Measurements from ENCODE around the gene FBRS.
"Not testable (repeated sequence)": the region's sequence is repeated elsewhere in the genome, so short reads cannot be mapped to it uniquely, and the experiment has no call there.

Gene FBRS

DNA sequence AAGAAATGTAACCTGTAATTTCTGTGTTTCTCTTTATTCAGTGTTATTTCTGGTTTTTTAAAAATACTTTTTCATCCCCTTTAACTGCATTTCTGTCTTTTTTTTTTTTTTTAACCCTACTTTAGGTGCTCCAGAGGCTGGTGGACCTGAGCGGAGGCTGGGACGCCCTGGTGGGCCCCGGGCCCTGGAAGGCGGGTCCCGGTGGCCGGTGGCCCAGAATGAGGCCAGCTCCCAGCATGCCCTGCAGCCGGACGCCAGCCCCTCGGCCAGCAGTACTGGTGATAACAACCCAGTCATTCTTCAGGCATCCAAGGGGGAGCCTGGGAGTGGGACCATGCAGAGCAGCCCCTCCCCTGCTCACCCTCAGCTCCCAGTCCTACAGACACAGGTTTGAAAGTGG lies 42.3 kb downstream of the FBRS start:
- H3K18ac ChIP-seq (ENCODE audit: low read length): no peak overlapping the region
- no peak overlapping the region for H3K56ac ChIP-seq (ENCODE audit: low read length)
- H3K9ac ChIP-seq (ENCODE audit: low read length): no peak overlapping the region
- DNase-seq: peak; percentile 36
- no peak overlapping the region for H3K4ac ChIP-seq (ENCODE audit: low read depth, low read length)
- no peak overlapping the region for H2AK5ac ChIP-seq (ENCODE audit: low read length)
- peaks cover 21% of the 10 kb centered on the region for H3K79me2 ChIP-seq (ENCODE audit: control insufficient read depth, insufficient read depth, low read length)
- no peak overlapping the region for H4K8ac ChIP-seq (ENCODE audit: low read depth, low read length)
- H3K23ac ChIP-seq (ENCODE audit: low read length): no peak overlapping the region
- no peak overlapping the region for H2BK5ac ChIP-seq (ENCODE audit: low read length)
- H3K36me3 ChIP-seq (ENCODE audit: control insufficient read depth, insufficient read depth, low read length): peaks cover 5% of the 10 kb centered on the region
- no peak overlapping the region for H2BK120ac ChIP-seq (ENCODE audit: low read depth, low read length)
- no CpG with 5 or more reads among the region's 9 CpGs for WGBS (ENCODE audit: extremely low coverage, insufficient coverage, low lambda C conversion rate)
- no peak overlapping the region for H4K5ac ChIP-seq (ENCODE audit: low read length)
- no peaks in the 10 kb centered on the region for H3K27me3 ChIP-seq (ENCODE audit: insufficient read depth, low read length, poor library complexity)
- peaks cover 3% of the 10 kb centered on the region for H3K4me1 ChIP-seq (ENCODE audit: control insufficient read depth, low read depth, low read length)
- H3K27ac ChIP-seq (ENCODE audit: low read depth, low read length): peak overlapping the region; percentile 12
- H2BK15ac ChIP-seq (replicated peaks; ENCODE audit: low read depth): no peak overlapping the region
- no peak overlapping the region for H3K4me3 ChIP-seq (ENCODE audit: low read length)
- H3K79me1 ChIP-seq (ENCODE audit: low read length): peaks cover 8% of the 10 kb centered on the region
- no peak overlapping the region for H3K4me2 ChIP-seq (ENCODE audit: low read length)

DNA sequence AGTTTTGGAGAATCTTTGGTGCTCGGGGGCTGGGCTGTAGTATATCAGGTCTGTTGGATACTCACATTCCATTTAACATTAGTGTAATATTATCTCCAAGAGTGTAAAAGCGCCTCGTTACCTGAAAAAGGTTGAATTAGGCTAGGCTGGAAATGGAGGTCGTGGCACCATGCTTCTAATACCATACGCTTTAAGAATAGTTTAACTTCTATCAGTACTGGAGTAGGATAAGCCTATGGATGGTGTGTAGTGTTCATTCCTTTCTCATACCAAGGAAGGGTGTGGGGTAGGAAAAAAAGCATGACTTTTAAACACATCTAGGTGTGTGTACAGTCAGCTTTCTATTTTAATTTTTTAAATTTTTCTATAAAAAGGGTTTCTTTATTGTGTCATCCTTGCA lies 42.7 kb downstream of the FBRS start:
- peaks cover 6% of the 10 kb centered on the region for H3K36me3 ChIP-seq (ENCODE audit: control insufficient read depth, insufficient read depth, low read length)
- peaks cover 8% of the 10 kb centered on the region for H3K79me1 ChIP-seq (ENCODE audit: low read length)
- no peak overlapping the region for H3K56ac ChIP-seq (ENCODE audit: low read length)
- no peak overlapping the region for H3K18ac ChIP-seq (ENCODE audit: low read length)
- H3K4ac ChIP-seq (ENCODE audit: low read depth, low read length): no peak overlapping the region
- no peak overlapping the region for H3K23ac ChIP-seq (ENCODE audit: low read length)
- H4K8ac ChIP-seq (ENCODE audit: low read depth, low read length): no peak overlapping the region
- no peaks in the 10 kb centered on the region for H3K27me3 ChIP-seq (ENCODE audit: insufficient read depth, low read length, poor library complexity)
- no peak overlapping the region for H3K9ac ChIP-seq (ENCODE audit: low read length)
- no peak overlapping the region for H3K27ac ChIP-seq (ENCODE audit: low read depth, low read length)
- H2BK5ac ChIP-seq (ENCODE audit: low read length): no peak overlapping the region
- no peak overlapping the region for H3K4me2 ChIP-seq (ENCODE audit: low read length)
- no peak for DNase-seq
- H2BK120ac ChIP-seq (ENCODE audit: low read depth, low read length): no peak overlapping the region
- WGBS (ENCODE audit: extremely low coverage, insufficient coverage, low lambda C conversion rate): no CpG with 5 or more reads among the region's 5 CpGs
- H3K4me1 ChIP-seq (ENCODE audit: control insufficient read depth, low read depth, low read length): peaks cover 3% of the 10 kb centered on the region
- no peak overlapping the region for H4K5ac ChIP-seq (ENCODE audit: low read length)
- no peak overlapping the region for H2BK15ac ChIP-seq (replicated peaks; ENCODE audit: low read depth)
- peaks cover 21% of the 10 kb centered on the region for H3K79me2 ChIP-seq (ENCODE audit: control insufficient read depth, insufficient read depth, low read length)
- H2AK5ac ChIP-seq (ENCODE audit: low read length): no peak overlapping the region
- no peak overlapping the region for H3K4me3 ChIP-seq (ENCODE audit: low read length)

DNA sequence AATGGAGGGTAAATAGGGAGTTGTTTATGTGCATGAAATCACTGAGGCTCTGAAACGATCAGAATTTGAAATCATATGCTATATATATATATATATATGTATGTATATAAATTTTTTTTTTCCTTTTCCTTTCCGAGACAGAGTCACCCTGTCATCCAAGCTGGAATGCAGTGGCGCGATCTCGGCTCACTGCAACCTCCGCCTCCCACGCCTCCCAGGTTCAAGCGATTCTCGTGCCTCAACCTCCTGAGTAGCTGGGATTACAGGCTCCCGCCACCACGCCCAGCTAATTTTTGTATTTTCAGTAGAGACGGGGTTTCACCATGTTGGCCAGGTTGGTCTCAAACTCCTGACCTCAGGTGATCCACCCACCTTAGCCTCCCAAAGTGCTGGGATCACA lies 44.8 kb downstream of the FBRS start:
- not testable (repeated sequence) for H3K27me3 ChIP-seq (ENCODE audit: insufficient read depth, low read length, poor library complexity); H2BK15ac ChIP-seq (replicated peaks; ENCODE audit: low read depth); H3K4me3 ChIP-seq (ENCODE audit: low read length); H3K4me2 ChIP-seq (ENCODE audit: low read length); H2AK5ac ChIP-seq (ENCODE audit: low read length); H3K27ac ChIP-seq (ENCODE audit: low read depth, low read length); H3K4me1 ChIP-seq (ENCODE audit: control insufficient read depth, low read depth, low read length); H3K18ac ChIP-seq (ENCODE audit: low read length); H4K5ac ChIP-seq (ENCODE audit: low read length); H3K9ac ChIP-seq (ENCODE audit: low read length); H4K8ac ChIP-seq (ENCODE audit: low read depth, low read length); H3K56ac ChIP-seq (ENCODE audit: low read length); H3K4ac ChIP-seq (ENCODE audit: low read depth, low read length); H2BK120ac ChIP-seq (ENCODE audit: low read depth, low read length); H2BK5ac ChIP-seq (ENCODE audit: low read length); H3K23ac ChIP-seq (ENCODE audit: low read length); DNase-seq
- Histone ChIP-seq H3K36me3 (ENCODE audit: control insufficient read depth, insufficient read depth, low read length) (peaks cover 13% of the 10 kb centered on the region), H3K79me1 (ENCODE audit: low read length) (peaks cover 11% of the 10 kb centered on the region), H3K79me2 (ENCODE audit: control insufficient read depth, insufficient read depth, low read length) (peaks cover 21% of the 10 kb centered on the region)
- no CpG with 5 or more reads among the region's 12 CpGs for WGBS (ENCODE audit: extremely low coverage, insufficient coverage, low lambda C conversion rate)

DNA sequence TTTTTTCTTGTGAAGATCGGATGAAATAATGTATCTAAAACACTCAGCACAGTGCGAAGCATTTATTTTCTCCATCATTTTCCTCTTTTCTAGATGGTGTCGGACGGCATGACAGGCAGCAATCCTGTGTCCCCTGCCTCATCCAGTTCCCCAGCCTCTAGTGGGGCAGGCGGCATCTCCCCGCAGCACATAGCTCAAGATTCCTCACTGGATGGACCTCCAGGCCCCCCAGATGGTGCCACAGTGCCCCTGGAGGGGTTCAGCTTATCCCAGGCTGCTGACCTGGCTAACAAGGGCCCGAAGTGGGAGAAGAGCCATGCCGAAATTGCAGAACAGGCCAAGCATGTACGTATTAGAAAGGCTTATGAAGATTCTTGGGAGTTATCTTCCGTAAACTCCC lies 45.7 kb downstream of the FBRS start:
- peaks cover 21% of the 10 kb centered on the region for H3K79me2 ChIP-seq (ENCODE audit: control insufficient read depth, insufficient read depth, low read length)

DNA sequence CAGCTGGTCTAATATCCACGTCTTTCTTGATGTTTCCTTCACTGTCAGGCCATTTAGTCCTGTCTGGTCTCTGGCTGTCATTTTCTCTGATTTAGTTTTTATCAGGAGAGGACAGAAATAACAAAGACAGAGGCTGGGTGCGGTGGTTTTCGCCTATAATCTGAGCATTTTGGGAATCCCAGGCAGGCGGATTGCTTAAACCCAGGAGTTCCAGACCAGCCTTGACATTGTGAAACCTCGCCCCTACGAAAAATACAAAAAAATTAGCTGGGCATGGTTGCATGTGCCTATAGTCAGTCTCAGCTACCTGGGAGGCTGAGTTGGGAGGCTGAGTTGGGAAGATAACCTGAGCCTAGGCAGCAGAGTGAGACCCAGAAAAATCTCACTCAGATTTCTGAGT lies 47.8 kb downstream of the FBRS start:
- no CpG with 5 or more reads among the region's 6 CpGs for WGBS (ENCODE audit: extremely low coverage, insufficient coverage, low lambda C conversion rate)
- H3K79me2 ChIP-seq (ENCODE audit: control insufficient read depth, insufficient read depth, low read length): peaks cover 3% of the 10 kb centered on the region
- no peak overlapping the region for H3K4ac ChIP-seq (ENCODE audit: low read depth, low read length)
- no peaks in the 10 kb centered on the region for H3K4me1 ChIP-seq (ENCODE audit: control insufficient read depth, low read depth, low read length)
- DNase-seq: no peak
- peaks cover 4% of the 10 kb centered on the region for H3K79me1 ChIP-seq (ENCODE audit: low read length)
- no peak overlapping the region for H2BK5ac ChIP-seq (ENCODE audit: low read length)
- no peak overlapping the region for H2BK15ac ChIP-seq (replicated peaks; ENCODE audit: low read depth)
- no peak overlapping the region for H3K18ac ChIP-seq (ENCODE audit: low read length)
- H4K5ac ChIP-seq (ENCODE audit: low read length): no peak overlapping the region
- peaks cover 26% of the 10 kb centered on the region for H3K36me3 ChIP-seq (ENCODE audit: control insufficient read depth, insufficient read depth, low read length)
- H3K9ac ChIP-seq (ENCODE audit: low read length): no peak overlapping the region
- H4K8ac ChIP-seq (ENCODE audit: low read depth, low read length): no peak overlapping the region
- no peak overlapping the region for H2AK5ac ChIP-seq (ENCODE audit: low read length)
- no peak overlapping the region for H3K56ac ChIP-seq (ENCODE audit: low read length)
- H3K4me3 ChIP-seq (ENCODE audit: low read length): no peak overlapping the region
- H3K27me3 ChIP-seq (ENCODE audit: insufficient read depth, low read length, poor library complexity): no peaks in the 10 kb centered on the region
- H3K27ac ChIP-seq (ENCODE audit: low read depth, low read length): no peak overlapping the region
- no peak overlapping the region for H3K23ac ChIP-seq (ENCODE audit: low read length)
- no peak overlapping the region for H2BK120ac ChIP-seq (ENCODE audit: low read depth, low read length)
- H3K4me2 ChIP-seq (ENCODE audit: low read length): no peak overlapping the region

More for the DNA sequence above, 45.7 kb downstream of the FBRS start:
- H2AK5ac ChIP-seq (ENCODE audit: low read length): no peak overlapping the region
- WGBS (ENCODE audit: extremely low coverage, insufficient coverage, low lambda C conversion rate): no CpG with 5 or more reads among the region's 10 CpGs
- no peak overlapping the region for H2BK15ac ChIP-seq (replicated peaks; ENCODE audit: low read depth)
- no peak overlapping the region for H2BK5ac ChIP-seq (ENCODE audit: low read length)
- no peak overlapping the region for H3K9ac ChIP-seq (ENCODE audit: low read length)
- H4K8ac ChIP-seq (ENCODE audit: low read depth, low read length): no peak overlapping the region
- no peak overlapping the region for H3K18ac ChIP-seq (ENCODE audit: low read length)
- H3K36me3 ChIP-seq (ENCODE audit: control insufficient read depth, insufficient read depth, low read length): peaks cover 15% of the 10 kb centered on the region
- no peak overlapping the region for H3K4me2 ChIP-seq (ENCODE audit: low read length)
- H3K56ac ChIP-seq (ENCODE audit: low read length): no peak overlapping the region
- peaks cover 3% of the 10 kb centered on the region for H3K4me1 ChIP-seq (ENCODE audit: control insufficient read depth, low read depth, low read length)
- no peak overlapping the region for H3K27ac ChIP-seq (ENCODE audit: low read depth, low read length)
- H2BK120ac ChIP-seq (ENCODE audit: low read depth, low read length): no peak overlapping the region
- no peak overlapping the region for H3K4ac ChIP-seq (ENCODE audit: low read depth, low read length)
- no peaks in the 10 kb centered on the region for H3K27me3 ChIP-seq (ENCODE audit: insufficient read depth, low read length, poor library complexity)
- no peak overlapping the region for H3K23ac ChIP-seq (ENCODE audit: low read length)
- DNase-seq: no peak
- no peak overlapping the region for H4K5ac ChIP-seq (ENCODE audit: low read length)
- H3K79me1 ChIP-seq (ENCODE audit: low read length): peaks cover 11% of the 10 kb centered on the region
- H3K4me3 ChIP-seq (ENCODE audit: low read length): no peak overlapping the region

DNA sequence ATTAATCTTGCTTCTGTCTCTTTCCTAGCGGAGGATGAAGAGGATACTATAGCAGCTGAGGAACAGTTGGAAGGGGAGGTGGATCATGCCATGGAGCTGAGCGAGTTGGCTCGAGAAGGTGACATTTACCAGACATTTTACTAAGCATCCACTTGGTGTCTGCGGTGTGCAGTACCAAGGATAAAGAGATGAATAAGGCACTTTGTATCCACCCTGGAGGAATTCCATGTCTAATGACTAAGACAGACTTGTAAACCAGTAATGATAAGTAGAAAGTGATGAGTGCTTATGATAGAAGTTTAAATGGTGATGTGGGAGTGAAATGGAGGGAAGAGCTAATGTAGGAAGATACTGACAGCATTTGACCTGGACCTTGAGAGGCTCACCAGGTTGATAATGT lies 52.7 kb downstream of the FBRS start:
- Histone ChIP-seq H3K4me3 (ENCODE audit: low read length) (no peak overlapping the region), H3K27me3 (ENCODE audit: insufficient read depth, low read length, poor library complexity) (no peaks in the 10 kb centered on the region), H3K79me1 (ENCODE audit: low read length) (peaks cover 5% of the 10 kb centered on the region), H4K8ac (ENCODE audit: low read depth, low read length) (no peak overlapping the region), H4K5ac (ENCODE audit: low read length) (no peak overlapping the region), H3K27ac (ENCODE audit: low read depth, low read length) (no peak overlapping the region), H3K9ac (ENCODE audit: low read length) (no peak overlapping the region), H3K56ac (ENCODE audit: low read length) (no peak overlapping the region), H3K23ac (ENCODE audit: low read length) (no peak overlapping the region), H3K18ac (ENCODE audit: low read length) (no peak overlapping the region), H2BK120ac (ENCODE audit: low read depth, low read length) (no peak overlapping the region), H2BK5ac (ENCODE audit: low read length) (no peak overlapping the region), H2AK5ac (ENCODE audit: low read length) (no peak overlapping the region), H3K4me1 (ENCODE audit: control insufficient read depth, low read depth, low read length) (no peaks in the 10 kb centered on the region), H3K36me3 (ENCODE audit: control insufficient read depth, insufficient read depth, low read length) (peaks cover 46% of the 10 kb centered on the region), H3K4me2 (ENCODE audit: low read length) (no peak overlapping the region), H3K4ac (ENCODE audit: low read depth, low read length) (no peak overlapping the region), H2BK15ac (replicated peaks; ENCODE audit: low read depth) (no peak overlapping the region), H3K79me2 (ENCODE audit: control insufficient read depth, insufficient read depth, low read length) (peaks cover 2% of the 10 kb centered on the region)
- WGBS (ENCODE audit: extremely low coverage, insufficient coverage, low lambda C conversion rate): no CpG with 5 or more reads among the region's 4 CpGs
- no peak for DNase-seq

All from mesendoderm (in vitro differentiated cells).